Fibroblast of pulmonary artery (primary cell): ENCODE data around the gene FAM53A.
"Not testable (repeated sequence)": the region's sequence is repeated elsewhere in the genome, so short reads cannot be mapped to it uniquely, and the experiment has no call there.

Source experiments
- DNase-seq: peaks from one replicate; pipeline ENCODE4 v3.0.0-alpha.2; 2010; ENCODE audit warnings: low read depth
- H3K4me3 ChIP-seq: replicated peaks from 2 replicates; pipeline ENCODE4 v1.5.1; 2011; ENCODE audit warnings: low read depth, mild to moderate bottlenecking, control low read depth, low read length, moderate library complexity
- TF ChIP-seq, protein P1 (sequence below): IDR thresholded peaks from 2 replicates; pipeline ENCODE4 v1.5.1; 2011; ENCODE audit warnings: mild to moderate bottlenecking, control low read depth, low read length, inconsistent platforms; ENCODE audit errors: missing control alignments

Gene FAM53A

DNA sequence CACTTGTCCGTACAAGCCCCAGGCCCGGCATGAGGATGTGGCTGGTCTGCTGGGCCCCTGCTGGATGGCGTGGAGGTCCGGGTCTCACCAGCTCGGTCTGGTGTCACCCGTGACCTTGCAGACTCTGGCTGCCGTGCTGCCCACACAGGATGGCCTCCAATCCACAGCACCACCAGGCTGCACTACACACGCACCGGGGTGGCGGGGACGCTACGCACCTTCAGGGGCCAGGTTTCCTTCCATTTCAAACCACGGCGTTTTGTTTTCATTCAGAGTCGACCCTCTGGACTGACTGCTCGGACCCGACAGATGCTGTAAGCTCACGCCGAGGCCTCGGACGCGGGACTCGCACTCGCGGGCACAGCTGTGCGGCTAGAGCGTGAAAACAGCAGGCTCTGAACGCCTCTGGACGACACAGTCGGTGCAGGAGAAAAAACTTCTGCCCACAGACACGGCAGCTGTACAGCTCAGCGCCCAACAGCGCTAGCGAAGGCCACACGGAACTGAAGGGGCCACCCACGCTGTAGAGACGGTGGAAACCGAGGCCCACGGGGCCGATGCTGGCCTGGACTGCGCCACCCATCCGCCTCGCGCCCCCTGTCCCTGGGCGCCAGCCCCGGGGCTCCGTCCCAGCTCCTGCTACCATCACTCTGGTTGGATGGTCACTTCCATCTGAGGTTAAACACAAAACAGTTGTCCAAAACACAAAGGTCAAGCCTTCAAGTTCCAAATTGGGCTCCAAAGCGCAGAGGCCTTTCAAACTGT lies 40.0 kb downstream of the FAM53A start:
- DNase-seq, result no peak
- TF ChIP-seq, protein P1, sequence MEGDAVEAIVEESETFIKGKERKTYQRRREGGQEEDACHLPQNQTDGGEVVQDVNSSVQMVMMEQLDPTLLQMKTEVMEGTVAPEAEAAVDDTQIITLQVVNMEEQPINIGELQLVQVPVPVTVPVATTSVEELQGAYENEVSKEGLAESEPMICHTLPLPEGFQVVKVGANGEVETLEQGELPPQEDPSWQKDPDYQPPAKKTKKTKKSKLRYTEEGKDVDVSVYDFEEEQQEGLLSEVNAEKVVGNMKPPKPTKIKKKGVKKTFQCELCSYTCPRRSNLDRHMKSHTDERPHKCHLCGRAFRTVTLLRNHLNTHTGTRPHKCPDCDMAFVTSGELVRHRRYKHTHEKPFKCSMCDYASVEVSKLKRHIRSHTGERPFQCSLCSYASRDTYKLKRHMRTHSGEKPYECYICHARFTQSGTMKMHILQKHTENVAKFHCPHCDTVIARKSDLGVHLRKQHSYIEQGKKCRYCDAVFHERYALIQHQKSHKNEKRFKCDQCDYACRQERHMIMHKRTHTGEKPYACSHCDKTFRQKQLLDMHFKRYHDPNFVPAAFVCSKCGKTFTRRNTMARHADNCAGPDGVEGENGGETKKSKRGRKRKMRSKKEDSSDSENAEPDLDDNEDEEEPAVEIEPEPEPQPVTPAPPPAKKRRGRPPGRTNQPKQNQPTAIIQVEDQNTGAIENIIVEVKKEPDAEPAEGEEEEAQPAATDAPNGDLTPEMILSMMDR, result no peak
- H3K4me3 ChIP-seq, result no peak overlapping the region

DNA sequence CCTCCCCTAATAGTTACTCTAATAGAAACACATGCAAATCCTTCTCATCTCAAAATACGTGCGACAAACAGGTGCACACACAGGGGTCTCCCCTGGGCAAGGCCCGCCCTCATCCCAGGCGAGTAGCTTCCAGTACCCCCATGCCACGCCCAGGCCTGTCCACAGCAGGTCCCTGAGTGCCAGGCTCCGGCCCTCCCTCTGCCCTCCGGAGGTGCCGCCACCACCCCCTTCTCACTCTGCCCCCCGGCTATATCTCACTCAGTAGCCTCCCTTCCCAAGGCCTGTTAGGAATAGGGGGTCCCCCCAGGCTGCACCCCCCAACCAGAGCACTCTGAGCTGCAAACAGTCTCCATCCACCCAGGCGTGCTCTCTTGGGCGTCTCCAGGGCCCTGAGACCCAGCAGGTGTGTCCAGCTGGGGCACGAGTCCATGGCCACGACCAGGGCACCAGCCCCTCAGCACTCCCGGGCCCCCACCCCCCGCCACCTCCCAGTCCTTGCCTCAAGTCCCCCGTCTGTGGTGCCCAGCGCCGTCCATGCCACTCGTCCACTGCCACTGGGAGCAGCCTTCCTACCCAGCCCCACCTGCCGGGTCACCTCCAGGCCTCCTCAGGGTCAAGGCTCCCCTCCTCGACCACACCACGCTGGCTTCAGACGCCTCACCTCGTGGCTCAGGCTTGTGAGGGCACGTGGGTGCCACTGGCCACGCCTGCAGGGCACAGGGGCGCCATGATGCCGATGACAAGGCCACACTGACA lies 41.7 kb downstream of the FAM53A start:
- TF ChIP-seq, protein P1, result no peak
- no peak for DNase-seq
- H3K4me3 ChIP-seq, result no peak overlapping the region

DNA sequence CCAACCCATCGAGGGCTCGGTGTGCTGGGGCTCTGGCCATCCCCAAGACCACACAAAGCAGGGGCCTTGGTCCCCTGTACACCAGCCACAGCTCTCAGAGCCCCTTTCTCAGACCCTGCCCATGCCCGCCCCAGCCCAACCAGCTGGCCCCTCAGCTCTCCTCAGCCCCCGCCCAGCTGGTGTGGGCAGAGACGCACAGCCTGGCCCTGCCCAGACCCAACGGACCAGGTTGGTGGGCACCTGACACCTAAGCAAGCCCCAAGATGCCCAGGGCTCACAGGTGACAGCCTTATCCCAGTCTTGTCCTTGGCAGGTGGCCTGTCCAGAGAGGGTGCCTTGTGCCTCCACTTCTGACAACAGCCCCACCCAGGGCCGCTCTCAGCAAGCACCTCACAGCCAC lies 42.4 kb downstream of the FAM53A start:
- DNase-seq, result no peak
- TF ChIP-seq, protein P1, result no peak

DNA sequence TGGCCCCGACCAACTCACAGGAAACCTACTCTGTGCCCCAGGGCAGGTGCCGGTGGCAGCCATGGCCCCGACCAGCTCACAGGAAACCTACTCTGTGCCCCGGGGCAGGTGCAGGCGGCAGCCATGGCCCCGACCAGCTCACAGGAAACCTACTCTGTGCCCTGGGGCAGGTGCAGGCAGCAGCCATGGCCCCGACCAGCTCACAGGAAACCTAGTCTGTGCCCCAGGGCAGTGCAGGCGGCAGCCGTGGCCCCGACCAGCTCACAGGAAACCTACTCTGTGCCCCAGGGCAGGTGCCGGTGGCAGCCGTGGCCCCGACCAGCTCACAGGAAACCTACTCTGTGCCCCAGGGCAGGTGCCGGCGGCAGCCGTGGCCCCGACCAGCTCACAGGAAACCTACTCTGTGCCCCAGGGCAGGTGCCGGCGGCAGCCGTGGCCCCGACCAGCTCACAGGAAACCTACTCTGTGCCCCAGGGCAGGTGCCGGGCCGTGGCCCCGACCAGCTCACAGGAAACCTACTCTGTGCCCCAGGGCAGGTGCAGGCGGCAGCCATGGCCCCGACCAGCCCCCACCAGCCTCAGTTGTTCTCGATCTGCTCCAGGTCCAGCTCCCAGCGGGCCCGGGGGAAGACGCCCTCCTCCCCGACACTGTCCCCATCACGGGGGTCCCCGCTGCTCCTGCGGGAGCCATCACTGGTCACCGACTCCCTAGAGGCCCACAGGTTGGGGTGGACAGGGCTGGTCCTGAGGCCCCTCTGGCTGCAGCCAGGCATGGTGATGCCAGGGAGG lies 43.2 kb downstream of the FAM53A start:
- not testable (repeated sequence) for H3K4me3 ChIP-seq, DNase-seq

More for the DNA sequence above, 42.4 kb downstream of the FAM53A start:
- no peak overlapping the region for H3K4me3 ChIP-seq

DNA sequence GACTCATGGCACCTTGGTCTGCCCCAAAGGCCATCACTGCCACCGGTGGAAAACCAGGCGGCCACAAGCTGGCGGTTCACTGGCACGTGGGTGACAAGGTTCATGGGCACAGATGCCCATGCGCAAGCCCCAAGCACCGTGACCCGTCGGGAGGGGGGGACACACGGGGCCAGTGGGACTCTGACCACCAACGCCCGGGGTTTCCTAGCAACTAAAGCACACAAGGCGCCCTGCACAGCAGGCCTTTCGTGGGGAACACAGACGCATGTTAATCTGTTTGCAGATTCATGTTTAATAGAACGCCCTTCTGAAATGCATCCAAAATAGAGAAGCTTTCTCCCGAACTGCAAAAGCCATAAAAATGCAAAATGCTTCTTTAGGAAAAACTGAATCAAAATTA lies 43.9 kb downstream of the FAM53A start:
- TF ChIP-seq, protein P1, result no peak
- no peak overlapping the region for H3K4me3 ChIP-seq
- no peak for DNase-seq

DNA sequence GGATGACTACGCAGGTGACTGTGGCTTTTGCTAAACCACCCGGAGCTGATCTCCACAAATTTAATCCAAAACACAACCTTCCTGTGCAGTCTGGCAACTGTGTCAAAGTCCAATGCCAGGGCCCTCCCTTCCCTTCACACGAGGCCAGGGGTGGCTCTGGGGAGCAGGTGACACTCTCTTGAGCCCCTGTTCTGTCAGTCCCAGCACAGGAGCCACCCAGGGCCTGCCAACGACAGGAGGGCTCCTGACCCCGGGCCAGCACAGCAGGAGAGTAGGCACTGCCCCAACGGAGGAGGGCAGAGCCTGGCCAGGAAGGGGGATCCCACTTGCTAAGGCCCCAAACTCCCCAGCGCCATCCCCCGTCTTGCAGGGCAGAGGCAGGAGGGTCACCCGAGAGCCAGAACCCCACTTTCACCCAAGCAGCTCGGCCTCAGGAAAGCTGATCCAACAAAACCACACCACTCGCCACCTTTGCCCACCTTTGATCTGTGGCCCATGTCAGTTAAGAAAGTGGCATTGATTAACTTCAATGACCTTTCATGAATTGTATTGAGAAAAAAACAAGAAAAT lies 44.7 kb downstream of the FAM53A start:
- no peak overlapping the region for H3K4me3 ChIP-seq
- TF ChIP-seq, protein P1, result no peak
- no peak for DNase-seq

DNA sequence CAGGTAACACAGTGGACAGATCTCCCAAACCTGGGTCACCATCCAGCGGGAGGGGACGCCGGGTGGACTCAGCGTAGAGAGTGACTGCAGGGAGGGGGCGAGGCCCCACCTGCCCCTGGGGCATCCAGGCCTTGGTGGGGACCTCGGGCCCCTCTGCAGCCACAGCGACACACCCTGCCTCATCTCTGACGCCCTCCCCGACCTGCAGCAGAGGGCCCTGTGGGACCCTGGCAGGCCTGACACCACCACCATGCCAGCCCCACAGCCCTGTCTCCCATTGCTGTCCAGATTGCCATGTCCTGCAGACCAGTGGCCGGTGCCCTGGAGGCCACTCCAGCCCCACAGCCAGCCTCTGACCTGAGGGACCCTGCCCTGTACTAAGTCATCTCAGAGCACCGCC lies 45.2 kb downstream of the FAM53A start:
- DNase-seq, result no peak
- no peak overlapping the region for H3K4me3 ChIP-seq
- TF ChIP-seq, protein P1, result no peak
